H9 (cell line): ENCODE measurements around the gene PPP2R5E. TPM values are rescaled to one million over a fixed set of nuclear protein-coding genes. Genes with fewer than 3 reads are reported as not detected.

ENCODE experiments used
- DNase-seq: peaks from one replicate; pipeline ENCODE4 v3.0.0-alpha.2; 2017
- H2AFZ ChIP-seq: one replicate; pipeline ENCODE4 v1.6.1; 2013; ENCODE audit warnings: mild to moderate bottlenecking, low read length, control low read depth, moderate library complexity
- H2AK5ac ChIP-seq: 2 replicates; pipeline ENCODE4 v1.6.1; 2013; ENCODE audit warnings: low read length, control low read depth, mixed read lengths; ENCODE audit not compliant: insufficient read length
- H2BK120ac ChIP-seq: one replicate; pipeline ENCODE4 v1.6.1; 2013; ENCODE audit warnings: low read depth, mild to moderate bottlenecking, low read length, control low read depth, inconsistent platforms; ENCODE audit not compliant: poor library complexity, severe bottlenecking
- H2BK12ac ChIP-seq: 2 replicates; pipeline ENCODE4 v1.6.1; 2013; ENCODE audit warnings: low read length, control low read depth, mixed read lengths, low read depth; ENCODE audit not compliant: insufficient read length
- H2BK15ac ChIP-seq: 2 replicates; pipeline ENCODE4 v1.6.1; 2013; ENCODE audit warnings: low read depth, low read length, control low read depth
- H2BK20ac ChIP-seq: one replicate; pipeline ENCODE4 v1.6.1; 2013; ENCODE audit warnings: low read depth, mild to moderate bottlenecking, low read length, control low read depth, inconsistent platforms; ENCODE audit not compliant: poor library complexity, severe bottlenecking
- H2BK5ac ChIP-seq: 2 replicates; pipeline ENCODE4 v1.6.1; 2013; ENCODE audit warnings: low read length, control low read depth, mixed read lengths; ENCODE audit not compliant: insufficient read length
- H3K14ac ChIP-seq: 2 replicates; pipeline ENCODE4 v1.6.1; 2013; ENCODE audit warnings: low read length, control low read depth; ENCODE audit not compliant: insufficient read depth
- H3K18ac ChIP-seq: 2 replicates; pipeline ENCODE4 v1.6.1; 2013; ENCODE audit warnings: low read depth, mild to moderate bottlenecking, mixed read lengths, low read length, control low read depth; ENCODE audit not compliant: insufficient read length
- H3K23ac ChIP-seq: 2 replicates; pipeline ENCODE4 v1.6.1; 2013; ENCODE audit warnings: low read length, control low read depth, mixed read lengths, low read depth; ENCODE audit not compliant: insufficient read length
- H3K23me2 ChIP-seq: 2 replicates; pipeline ENCODE4 v1.6.1; 2013; ENCODE audit warnings: low read depth, mild to moderate bottlenecking, mixed read lengths, low read length, control low read depth; ENCODE audit not compliant: insufficient read length, poor library complexity, severe bottlenecking
- H3K27ac ChIP-seq: 2 replicates; pipeline ENCODE4 v1.5.1; 2013; ENCODE audit warnings: low read length, control low read depth, mixed read lengths, low read depth; ENCODE audit not compliant: insufficient read length
- H3K27me3 ChIP-seq: 2 replicates; pipeline ENCODE4 v1.6.1; 2013; ENCODE audit warnings: low read length, control low read depth, inconsistent platforms; ENCODE audit not compliant: insufficient read depth
- H3K4ac ChIP-seq: 2 replicates; pipeline ENCODE4 v1.6.1; 2013; ENCODE audit warnings: low read depth, mild to moderate bottlenecking, control low read depth, inconsistent platforms, low read length, moderate library complexity
- H3K4me1 ChIP-seq: 2 replicates; pipeline ENCODE4 v1.6.1; 2013; ENCODE audit warnings: low read length, control low read depth, inconsistent platforms; ENCODE audit not compliant: insufficient read depth
- H3K4me2 ChIP-seq: 2 replicates; pipeline ENCODE4 v1.6.1; 2013; ENCODE audit warnings: low read length, control low read depth, mixed read lengths; ENCODE audit not compliant: insufficient read length, insufficient read depth
- H3K56ac ChIP-seq: 2 replicates; pipeline ENCODE4 v1.6.1; 2013; ENCODE audit warnings: low read depth, mild to moderate bottlenecking, mixed read lengths, low read length, control low read depth; ENCODE audit not compliant: insufficient read length
- H3K79me1 ChIP-seq: 2 replicates; pipeline ENCODE4 v1.6.1; 2013; ENCODE audit warnings: low read depth, mild to moderate bottlenecking, moderate library complexity, low read length, control low read depth, inconsistent platforms; ENCODE audit not compliant: insufficient read depth, poor library complexity, severe bottlenecking
- H3K79me2 ChIP-seq: 2 replicates; pipeline ENCODE4 v1.6.1; 2013; ENCODE audit warnings: low read length, control low read depth, inconsistent platforms; ENCODE audit not compliant: insufficient read depth
- H3K9ac ChIP-seq: 2 replicates; pipeline ENCODE4 v1.6.1; 2013; ENCODE audit warnings: low read length, control low read depth, mixed read lengths; ENCODE audit not compliant: insufficient read length; ENCODE audit errors: extremely low read depth
- H3K9me3 ChIP-seq: one replicate; pipeline ENCODE4 v1.6.1; 2013; ENCODE audit warnings: low read depth, low read length, inconsistent platforms; ENCODE audit not compliant: control insufficient read depth
- H3T11ph ChIP-seq: one replicate; pipeline ENCODE4 v1.6.1; 2013; ENCODE audit warnings: mild to moderate bottlenecking, low read length, control low read depth, inconsistent platforms
- H4K20me1 ChIP-seq: one replicate; pipeline ENCODE4 v1.6.1; 2013; ENCODE audit not compliant: control insufficient read depth, insufficient read length, insufficient read depth
- H4K5ac ChIP-seq: 2 replicates; pipeline ENCODE4 v1.6.1; 2013; ENCODE audit warnings: low read depth, mild to moderate bottlenecking, mixed read lengths, low read length, control low read depth; ENCODE audit not compliant: insufficient read length
- H4K8ac ChIP-seq: replicated peaks from 2 replicates; pipeline ENCODE4 v1.6.1; 2013; ENCODE audit warnings: low read length, control low read depth, mixed read lengths, low read depth; ENCODE audit not compliant: insufficient read length
- H4K91ac ChIP-seq: 2 replicates; pipeline ENCODE4 v1.6.1; 2013; ENCODE audit warnings: low read depth, mild to moderate bottlenecking, moderate library complexity, mixed read lengths, low read length, control low read depth; ENCODE audit not compliant: insufficient read length
- H3K27ac Mint-ChIP-seq, 3 experiments: 2 replicates in 2 of 3; 3 replicates in 1 of 3; pipeline ENCODE4 v1.8.0; 2020 to 2021; ENCODE audit warnings: mixed read lengths in 3 of 3, mild to moderate bottlenecking in 1 of 3, moderate library complexity in 1 of 3
- H3K27me3 Mint-ChIP-seq: 2 replicates; pipeline ENCODE4 v1.8.0; 2021; ENCODE audit warnings: low read depth, mild to moderate bottlenecking, moderate library complexity, mixed read lengths
- H3K36me3 Mint-ChIP-seq, 3 experiments: 2 replicates in 2 of 3; 3 replicates in 1 of 3; pipeline ENCODE4 v1.8.0; 2020 to 2021; ENCODE audit warnings: low read depth in 3 of 3, mixed read lengths in 3 of 3; ENCODE audit not compliant: insufficient read depth in 1 of 3
- H3K4me1 Mint-ChIP-seq, 2 experiments: 2 replicates each; pipeline ENCODE4 v1.8.0; 2020; ENCODE audit warnings: mixed read lengths in 2 of 2
- H3K4me3 Mint-ChIP-seq, 2 experiments: 2 replicates in 1 of 2; 3 replicates in 1 of 2; pipeline ENCODE4 v1.8.0; 2020 to 2021; ENCODE audit warnings: mild to moderate bottlenecking in 2 of 2, mixed read lengths in 2 of 2, moderate library complexity in 1 of 2
- H3K9me3 Mint-ChIP-seq, 2 experiments: 2 replicates in 1 of 2; 3 replicates in 1 of 2; pipeline ENCODE4 v1.8.0; 2020; ENCODE audit warnings: mild to moderate bottlenecking in 2 of 2, mixed read lengths in 2 of 2, moderate library complexity in 1 of 2
- WGBS: extraction: QIAGEN DNeasy Blood & Tissue Kit; methylation state at CpG from one replicate; pipeline ENCODE4 v1.1.7; 2013; ENCODE audit warnings: missing lambda C conversion rate, low lambda C conversion rate, mixed read lengths; ENCODE audit not compliant: insufficient read length; ENCODE audit errors: extremely low coverage; 5-methylcytosine and 5-hydroxymethylcytosine counted together
- total RNA-seq: library from RNA; stranded (reverse); gene quantifications from 2 replicates; pipeline ENCODE4 v1.2.1, GENCODE V29; 2021
- TF ChIP-seq, protein P1 (sequence below): fragments of 200-600 bp; sonication (generic); conservative IDR thresholded peaks from 3 replicates; pipeline ENCODE4 v1.8.0; 2021; ENCODE audit warnings: antibody characterized with exemption, mild to moderate bottlenecking

PPP2R5E gene
- total RNA-seq, 1 experiment from 2014 or later, result 65.8 TPM

DNA sequence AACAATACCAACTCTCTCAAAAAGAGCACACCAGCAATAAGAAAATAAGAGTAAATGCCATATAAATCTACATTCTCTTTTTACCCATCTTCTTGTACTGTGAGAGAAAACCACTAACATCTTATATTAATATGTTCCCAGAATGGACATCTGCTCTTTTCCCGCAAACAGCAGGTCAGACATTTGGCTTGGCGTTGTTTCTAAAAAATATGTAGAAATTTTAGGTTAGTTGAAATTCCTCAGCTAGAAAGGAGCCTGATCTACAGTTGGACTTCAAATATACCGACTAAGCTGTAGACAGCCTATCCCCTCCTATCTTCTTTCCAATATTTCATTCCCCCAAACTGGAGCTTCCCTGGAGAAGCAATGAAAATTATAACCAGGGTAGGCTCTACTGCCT is 88.7 kb downstream of the PPP2R5E start:
- Mint-ChIP-seq H3K36me3 (peaks cover 4 to 16% (median 15%) of the 10 kb centered on the region in 3 experiments; a peak in 4 of 7 replicates), H3K4me3 (no peak overlapping the region)

More for the DNA sequence above, 88.7 kb downstream of the PPP2R5E start:
- Histone ChIP-seq H2BK15ac (no peak overlapping the region), H4K8ac (no peak overlapping the region), H2AK5ac (no peak overlapping the region), H3K27me3 (no peaks in the 10 kb centered on the region), H4K5ac (no peak overlapping the region), H3K14ac (no peak overlapping the region), H4K20me1 (no peaks in the 10 kb centered on the region), H3K23ac (no peak overlapping the region), H2AFZ (no peak overlapping the region), H2BK12ac (no peak overlapping the region), H3K4ac (no peak overlapping the region), H3K23me2 (no peaks in the 10 kb centered on the region), H3K56ac (no peak overlapping the region), H4K91ac (no peak overlapping the region), H3K9me3 (no peaks in the 10 kb centered on the region), H3K4me1 (no peaks in the 10 kb centered on the region), H2BK120ac (no peak overlapping the region), H3K9ac (no peak overlapping the region), H3T11ph (no peak overlapping the region), H3K79me1 (peaks cover 3% of the 10 kb centered on the region), H3K79me2 (peaks cover 4% of the 10 kb centered on the region; the same call in 1 of the 2 replicates), H3K27ac (no peak overlapping the region), H3K4me2 (no peak overlapping the region), H2BK5ac (no peak overlapping the region), H3K18ac (no peak overlapping the region), H2BK20ac (no peak overlapping the region)
- H3K9me3 Mint-ChIP-seq, result no peaks in the 10 kb centered on the region
- no peak overlapping the region for H3K27ac Mint-ChIP-seq
- no CpG with 5 or more reads among the region's 3 CpGs for WGBS
- no peak for DNase-seq
- peaks cover 6 to 8% of the 10 kb centered on the region in 2 experiments for H3K4me1 Mint-ChIP-seq
- no peaks in the 10 kb centered on the region for H3K27me3 Mint-ChIP-seq
- TF ChIP-seq, protein P1, sequence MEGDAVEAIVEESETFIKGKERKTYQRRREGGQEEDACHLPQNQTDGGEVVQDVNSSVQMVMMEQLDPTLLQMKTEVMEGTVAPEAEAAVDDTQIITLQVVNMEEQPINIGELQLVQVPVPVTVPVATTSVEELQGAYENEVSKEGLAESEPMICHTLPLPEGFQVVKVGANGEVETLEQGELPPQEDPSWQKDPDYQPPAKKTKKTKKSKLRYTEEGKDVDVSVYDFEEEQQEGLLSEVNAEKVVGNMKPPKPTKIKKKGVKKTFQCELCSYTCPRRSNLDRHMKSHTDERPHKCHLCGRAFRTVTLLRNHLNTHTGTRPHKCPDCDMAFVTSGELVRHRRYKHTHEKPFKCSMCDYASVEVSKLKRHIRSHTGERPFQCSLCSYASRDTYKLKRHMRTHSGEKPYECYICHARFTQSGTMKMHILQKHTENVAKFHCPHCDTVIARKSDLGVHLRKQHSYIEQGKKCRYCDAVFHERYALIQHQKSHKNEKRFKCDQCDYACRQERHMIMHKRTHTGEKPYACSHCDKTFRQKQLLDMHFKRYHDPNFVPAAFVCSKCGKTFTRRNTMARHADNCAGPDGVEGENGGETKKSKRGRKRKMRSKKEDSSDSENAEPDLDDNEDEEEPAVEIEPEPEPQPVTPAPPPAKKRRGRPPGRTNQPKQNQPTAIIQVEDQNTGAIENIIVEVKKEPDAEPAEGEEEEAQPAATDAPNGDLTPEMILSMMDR, result no peak
